ENCODE data around the gene MARK3.

The MARK3 gene

GRCh38 chr14:103528146-103528586 lies 143.0 kb downstream of the MARK3 start:
- DNase-seq = no peak

GRCh38 chr14:103528587-103529382 lies 143.6 kb downstream of the MARK3 start, which contains the start of gene TRMT61A:
TSS of gene TRMT61A (plus strand) at chr14:103529196. CDS start at chr14:103529979, 783 bp downstream.
- DNase-seq = peak; percentile 90

- DNase-seq = no peak
Measured at GRCh38 chr14:103529383-103530365, 144.5 kb downstream of the MARK3 start.

- peak; percentile 37 for DNase-seq
Measured at GRCh38 chr14:103530390-103530789, 145.2 kb downstream of the MARK3 start.

GRCh38 chr14:103530831-103531230 lies 145.6 kb downstream of the MARK3 start:
- no peak for DNase-seq

- no peak for DNase-seq
Measured at GRCh38 chr14:103531421-103532215, 146.4 kb downstream of the MARK3 start.

- DNase-seq = no peak
Measured at GRCh38 chr14:103532216-103533136, 147.3 kb downstream of the MARK3 start.

- DNase-seq = no peak
Measured at GRCh38 chr14:103533137-103533998, 148.2 kb downstream of the MARK3 start.

- DNase-seq = no peak
Measured at GRCh38 chr14:103533999-103534575, 148.9 kb downstream of the MARK3 start.

GRCh38 chr14:103534576-103535061 lies 149.4 kb downstream of the MARK3 start:
- DNase-seq = no peak

GRCh38 chr14:103535081-103535890 lies 150.1 kb downstream of the MARK3 start:
- DNase-seq = no peak

- no peak for DNase-seq
Measured at GRCh38 chr14:103535891-103536565, 150.8 kb downstream of the MARK3 start.

GRCh38 chr14:103536693-103537092 lies 151.5 kb downstream of the MARK3 start:
- no peak for DNase-seq

GRCh38 chr14:103537175-103537990 lies 152.2 kb downstream of the MARK3 start:
- no peak for DNase-seq

GRCh38 chr14:103538291-103539055 lies 153.3 kb downstream of the MARK3 start:
- DNase-seq = no peak

- no peak for DNase-seq
Measured at GRCh38 chr14:103539056-103539825, 154.0 kb downstream of the MARK3 start.
